Uterus (tissue), 4 donors: ENCODE data around the gene POP5. TPM values are rescaled to one million over a fixed set of nuclear protein-coding genes. Genes with fewer than 3 reads are reported as not detected.
"Not testable (repeated sequence)": the region's sequence is repeated elsewhere in the genome, so short reads cannot be mapped to it uniquely, and the experiment has no call there.

Source experiments
- DNase-seq, 2 donors: peaks; one replicate each; pipeline ENCODE4 v3.0.0-alpha.2; 2019 to 2020
- H3K27ac ChIP-seq, 2 donors: fragments of 200-600 bp; sonication (generic); 1 replicate in 1 of 2; 2 replicates in 1 of 2; pipeline ENCODE4 v1.5.1; 2016 to 2018
- H3K27me3 ChIP-seq, 2 donors: fragments of 200-600 bp; sonication (generic); one replicate each; pipeline ENCODE4 v1.5.1; 2018 to 2019; ENCODE audit warnings: control low read depth in 1 of 2
- H3K36me3 ChIP-seq, 2 donors: fragments of 200-600 bp; sonication (generic); one replicate each; pipeline ENCODE4 v1.5.1; 2019; ENCODE audit warnings: control low read depth in 1 of 2
- H3K4me1 ChIP-seq, 2 donors: fragments of 200-600 bp; sonication (generic); one replicate each; pipeline ENCODE4 v1.5.1; 2018 to 2019; ENCODE audit warnings: control low read depth in 1 of 2
- H3K4me3 ChIP-seq, 2 donors: fragments of 200-600 bp; sonication (generic); 1 replicate in 1 of 2; 2 replicates in 1 of 2; pipeline ENCODE4 v1.5.1; 2018 to 2019; ENCODE audit warnings: mild to moderate bottlenecking in 1 of 2
- H3K9me3 ChIP-seq, 2 donors: fragments of 200-600 bp; sonication (generic); one replicate each; pipeline ENCODE4 v1.5.1; 2019; ENCODE audit warnings: control low read depth in 1 of 2
- POLR2A ChIP-seq, 2 donors: fragments of 450-650 bp; IDR thresholded peaks; one replicate each; pipeline ENCODE4 v1.6.1; 2016; ENCODE audit warnings: antibody characterized with exemption in 2 of 2, mild to moderate bottlenecking in 1 of 2, moderate library complexity in 1 of 2
- intact Hi-C: fragments of 100-400 bp; cut with DNase I; formaldehyde crosslinking; loops from one replicate; pipeline ENCODE4 v1.15.1; 2023; ENCODE audit warnings: low total_unique reads
- total RNA-seq, 4 donors: library from RNA; depleted of rRNA in 3 of 4; stranded (reverse); fragments of >200 nt in 3 of 4; gene quantifications; one replicate each; pipeline versions ENCODE4 v1.1.0 to v1.2.4, GENCODE V29; 2014 to 2023
- TF ChIP-seq, protein P1 (sequence below), 4 experiments: fragments of 200-600 bp in 2 of 4; fragments of 450-650 bp in 2 of 4; sonication (generic) in 2 of 4; IDR thresholded peaks; one replicate each; pipeline ENCODE4 v1.5.1; 2016 to 2019; ENCODE audit warnings: antibody characterized with exemption in 4 of 4, mild to moderate bottlenecking in 2 of 4, moderate library complexity in 1 of 4
- donor health status: DM: yes; HTN: yes; CAD: no.

POP5 gene
- total RNA-seq, 4 donors from 2014 or later = 0.59 to 32.2 (median 18.0) TPM

DNA sequence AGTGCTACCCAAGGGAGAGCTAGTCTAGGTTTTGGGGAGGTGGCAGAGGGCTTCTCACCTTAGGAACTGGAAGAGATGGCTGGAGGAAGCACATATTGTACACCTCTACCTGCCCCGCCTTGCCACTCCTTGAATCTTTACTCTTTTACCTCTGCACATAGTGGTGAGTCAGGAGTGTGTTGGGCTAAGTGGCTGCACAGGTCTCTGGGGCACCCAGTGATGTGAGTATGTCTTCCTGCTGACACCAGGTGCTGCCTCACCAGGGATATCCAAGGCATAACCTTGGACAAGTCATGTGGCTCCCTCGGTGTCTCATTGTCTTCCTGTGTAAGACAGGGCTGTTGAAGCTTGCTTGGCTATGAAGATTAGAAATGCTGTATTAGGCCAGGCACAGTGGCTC lies 39.4 kb upstream of the POP5 start:
- Histone ChIP-seq H3K27me3 (no peaks in the 10 kb centered on the region), H3K4me3 (no peak overlapping the region), H3K4me1 (no peaks in the 10 kb centered on the region), H3K27ac (no peak overlapping the region), H3K9me3 (no peaks in the 10 kb centered on the region), H3K36me3 (no peaks in the 10 kb centered on the region)
- intact Hi-C loops = no loop called here
- DNase-seq = no peak
- TF ChIP-seq, protein P1, sequence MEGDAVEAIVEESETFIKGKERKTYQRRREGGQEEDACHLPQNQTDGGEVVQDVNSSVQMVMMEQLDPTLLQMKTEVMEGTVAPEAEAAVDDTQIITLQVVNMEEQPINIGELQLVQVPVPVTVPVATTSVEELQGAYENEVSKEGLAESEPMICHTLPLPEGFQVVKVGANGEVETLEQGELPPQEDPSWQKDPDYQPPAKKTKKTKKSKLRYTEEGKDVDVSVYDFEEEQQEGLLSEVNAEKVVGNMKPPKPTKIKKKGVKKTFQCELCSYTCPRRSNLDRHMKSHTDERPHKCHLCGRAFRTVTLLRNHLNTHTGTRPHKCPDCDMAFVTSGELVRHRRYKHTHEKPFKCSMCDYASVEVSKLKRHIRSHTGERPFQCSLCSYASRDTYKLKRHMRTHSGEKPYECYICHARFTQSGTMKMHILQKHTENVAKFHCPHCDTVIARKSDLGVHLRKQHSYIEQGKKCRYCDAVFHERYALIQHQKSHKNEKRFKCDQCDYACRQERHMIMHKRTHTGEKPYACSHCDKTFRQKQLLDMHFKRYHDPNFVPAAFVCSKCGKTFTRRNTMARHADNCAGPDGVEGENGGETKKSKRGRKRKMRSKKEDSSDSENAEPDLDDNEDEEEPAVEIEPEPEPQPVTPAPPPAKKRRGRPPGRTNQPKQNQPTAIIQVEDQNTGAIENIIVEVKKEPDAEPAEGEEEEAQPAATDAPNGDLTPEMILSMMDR (IDR thresholded peaks at IDR 0.05) = no peak
- TF ChIP-seq POLR2A (IDR thresholded peaks at IDR 0.05) = no peak

DNA sequence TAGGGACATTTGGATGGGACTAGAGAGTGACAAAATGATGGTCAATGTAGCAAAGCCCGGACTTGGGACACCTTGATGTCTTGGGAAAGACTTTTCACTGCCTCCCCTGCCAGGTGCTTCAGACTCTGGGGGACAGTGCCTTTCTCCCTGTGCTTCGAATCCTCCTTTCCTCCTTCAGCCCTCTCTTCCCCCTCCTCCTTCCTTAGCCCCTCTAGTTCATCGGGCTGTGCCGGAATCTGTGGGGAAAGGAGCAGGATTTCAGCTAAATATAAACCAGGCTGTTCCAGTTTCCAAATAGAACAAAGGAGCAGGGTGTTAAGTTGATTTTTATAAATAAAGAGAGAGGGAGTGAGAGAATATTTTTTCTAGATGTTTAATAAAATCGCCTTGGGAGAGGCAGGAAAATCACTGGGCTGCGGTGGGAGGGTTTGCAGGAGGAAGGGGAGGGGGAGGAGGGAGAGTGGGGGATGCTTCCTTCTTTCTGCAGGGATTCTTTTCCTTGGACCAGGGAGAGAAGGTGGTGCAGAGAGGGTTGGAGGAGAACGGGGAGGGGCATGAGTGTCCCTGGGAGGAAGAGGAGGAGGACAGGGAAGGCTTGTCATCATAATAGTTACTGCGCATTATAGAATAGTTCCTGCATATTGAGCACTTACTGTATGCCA lies 37.9 kb upstream of the POP5 start:
- H3K9me3 ChIP-seq = no peaks in the 10 kb centered on the region
- no peak overlapping the region for H3K27ac ChIP-seq
- H3K36me3 ChIP-seq = no peaks in the 10 kb centered on the region
- TF ChIP-seq, protein P1 (IDR thresholded peaks at IDR 0.05) = no peak
- no peak for TF ChIP-seq POLR2A (IDR thresholded peaks at IDR 0.05)
- no peaks in the 10 kb centered on the region for H3K4me1 ChIP-seq
- intact Hi-C loops = no loop called here
- H3K27me3 ChIP-seq = no peaks in the 10 kb centered on the region
- H3K4me3 ChIP-seq = no peak overlapping the region
- no peak for DNase-seq

DNA sequence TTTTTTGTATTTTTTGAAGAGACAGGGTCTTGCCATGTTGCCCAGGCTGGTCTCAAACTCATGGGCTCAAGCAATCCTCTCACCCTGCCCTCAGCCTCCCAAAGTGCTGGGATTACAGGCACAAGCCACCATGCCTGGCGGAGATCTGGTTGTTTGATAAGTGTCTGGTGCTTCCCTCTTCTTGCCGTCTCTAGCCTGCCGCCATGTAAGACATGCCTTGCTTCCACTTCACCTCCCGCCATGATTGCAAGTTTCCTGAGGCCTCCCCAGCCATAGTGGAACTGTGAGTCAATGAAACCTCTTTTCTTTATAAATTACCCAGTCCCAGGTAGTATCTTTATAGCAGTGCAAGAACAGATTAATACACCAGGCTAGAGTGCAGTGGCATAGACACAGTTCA lies 36.6 kb upstream of the POP5 start:
- H3K9me3 ChIP-seq, H3K27me3 ChIP-seq, H3K4me3 ChIP-seq, intact Hi-C loops, H3K4me1 ChIP-seq, DNase-seq, H3K27ac ChIP-seq, H3K36me3 ChIP-seq: not testable (repeated sequence)

DNA sequence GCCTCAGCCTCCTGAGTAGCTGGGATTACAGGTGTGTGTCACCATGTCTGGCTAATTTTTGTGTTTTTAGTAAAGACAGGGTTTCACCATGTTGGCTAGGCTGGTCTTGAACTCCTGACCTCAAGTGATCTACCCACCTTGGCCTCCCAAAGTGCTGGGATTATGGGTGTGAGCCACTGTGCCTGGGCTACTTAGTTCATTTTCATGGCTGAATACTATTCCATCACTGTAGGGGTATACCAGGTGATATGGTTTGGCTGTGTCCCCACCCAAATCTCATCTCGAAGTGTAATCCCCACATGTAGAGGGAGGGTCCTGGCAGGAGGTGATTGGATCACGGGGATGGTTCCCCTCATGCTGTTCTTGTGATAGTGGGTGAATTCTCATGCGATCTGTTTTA lies 36.0 kb upstream of the POP5 start:
- H3K4me3 ChIP-seq, DNase-seq, intact Hi-C loops, H3K27ac ChIP-seq, H3K4me1 ChIP-seq, H3K36me3 ChIP-seq, H3K27me3 ChIP-seq, H3K9me3 ChIP-seq: not testable (repeated sequence)

DNA sequence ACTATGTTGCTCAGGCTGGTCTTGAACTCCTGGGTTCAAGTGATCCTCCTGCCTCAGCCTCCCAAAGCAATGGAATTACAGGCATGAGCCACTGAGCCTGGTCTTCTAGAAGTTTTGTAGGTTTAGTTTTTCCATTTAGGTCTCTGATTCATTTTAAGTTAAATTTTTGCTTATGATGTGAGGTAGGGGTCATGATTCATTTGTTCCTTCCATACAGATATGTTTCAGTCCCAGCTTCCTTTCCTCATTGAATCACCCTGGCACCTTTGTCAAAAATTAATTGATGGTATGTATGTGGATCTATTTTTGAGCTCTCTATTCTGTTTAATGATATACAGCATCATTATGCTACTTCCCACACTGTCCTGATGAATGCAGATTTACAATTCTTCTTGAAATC lies 33.6 kb upstream of the POP5 start:
- no peaks in the 10 kb centered on the region for H3K36me3 ChIP-seq
- H3K4me1 ChIP-seq = no peaks in the 10 kb centered on the region
- H3K4me3 ChIP-seq = no peak overlapping the region
- TF ChIP-seq POLR2A (IDR thresholded peaks at IDR 0.05) = no peak
- TF ChIP-seq, protein P1 (IDR thresholded peaks at IDR 0.05) = no peak
- no peak overlapping the region for H3K27ac ChIP-seq
- no peaks in the 10 kb centered on the region for H3K9me3 ChIP-seq
- DNase-seq = no peak
- no peaks in the 10 kb centered on the region for H3K27me3 ChIP-seq
- intact Hi-C loops = no loop called here

DNA sequence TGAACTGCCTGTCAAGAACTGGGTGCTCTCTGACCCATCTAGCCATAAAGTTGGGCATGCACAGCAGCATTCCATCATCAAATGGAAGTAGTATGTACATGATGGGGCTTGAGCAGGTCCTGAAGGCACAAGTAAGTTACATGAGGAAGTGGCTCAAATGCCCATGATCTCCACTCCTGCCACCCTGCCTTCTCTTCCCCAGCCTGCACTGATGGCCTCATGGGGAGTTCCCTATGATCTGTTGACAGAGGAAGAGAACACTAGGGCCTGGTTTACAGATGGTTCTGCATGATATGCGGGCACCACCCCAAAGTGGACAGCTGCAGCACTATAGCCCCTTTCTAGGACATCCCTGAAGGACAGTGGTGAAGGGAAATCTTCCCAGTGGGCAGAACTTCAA lies 30.3 kb upstream of the POP5 start:
- H3K4me1 ChIP-seq, H3K36me3 ChIP-seq, DNase-seq, H3K4me3 ChIP-seq, H3K27me3 ChIP-seq, intact Hi-C loops, H3K9me3 ChIP-seq, H3K27ac ChIP-seq: not testable (repeated sequence)

GRCh38 chr12:120610560-120610959 lies 29.4 kb upstream of the POP5 start:
- no peak for TF ChIP-seq POLR2A (IDR thresholded peaks at IDR 0.05)
- TF ChIP-seq, protein P1 (IDR thresholded peaks at IDR 0.05) = no peak
- H3K27me3 ChIP-seq = no peaks in the 10 kb centered on the region

GRCh38 chr12:120602416-120602815 lies 21.2 kb upstream of the POP5 start:
- H3K36me3 ChIP-seq, H3K27me3 ChIP-seq, H3K4me1 ChIP-seq, H3K27ac ChIP-seq, H3K9me3 ChIP-seq, intact Hi-C loops, DNase-seq, H3K4me3 ChIP-seq: not testable (repeated sequence)

More at GRCh38 chr12:120610560-120610959, 29.4 kb upstream of the POP5 start:
- Histone ChIP-seq H3K9me3 (no peaks in the 10 kb centered on the region), H3K4me3 (no peak overlapping the region), H3K4me1 (no peaks in the 10 kb centered on the region), H3K27ac (no peak overlapping the region), H3K36me3 (no peaks in the 10 kb centered on the region)
- DNase-seq = no peak
- intact Hi-C loops = no loop called here
